ENCODE data around the gene TUBB2B.

TUBB2B gene

DNA sequence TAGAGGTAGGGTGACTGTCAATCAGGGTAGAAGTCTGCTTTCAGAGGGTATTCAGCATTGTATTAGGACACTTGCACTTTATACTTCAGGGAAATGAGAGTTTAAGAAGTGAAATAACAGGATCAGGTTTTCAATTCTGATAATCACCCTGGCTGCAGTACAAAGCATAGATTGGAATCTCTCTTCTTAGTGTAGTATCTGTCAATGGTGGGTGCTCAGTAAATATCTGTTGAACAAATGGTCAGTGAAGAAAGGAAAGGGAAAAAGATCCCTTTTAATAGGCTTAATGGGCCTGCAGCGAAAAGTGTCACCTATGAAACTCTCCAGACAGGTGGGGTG lies 18.7 kb downstream of the TUBB2B start:
- TF ChIP-seq TCF12 (IDR thresholded peaks at IDR 0.05; ENCODE audit: low read depth): no peak
- TF ChIP-seq TEAD4 (IDR thresholded peaks at IDR 0.05): no peak
- TF ChIP-seq, protein P1, sequence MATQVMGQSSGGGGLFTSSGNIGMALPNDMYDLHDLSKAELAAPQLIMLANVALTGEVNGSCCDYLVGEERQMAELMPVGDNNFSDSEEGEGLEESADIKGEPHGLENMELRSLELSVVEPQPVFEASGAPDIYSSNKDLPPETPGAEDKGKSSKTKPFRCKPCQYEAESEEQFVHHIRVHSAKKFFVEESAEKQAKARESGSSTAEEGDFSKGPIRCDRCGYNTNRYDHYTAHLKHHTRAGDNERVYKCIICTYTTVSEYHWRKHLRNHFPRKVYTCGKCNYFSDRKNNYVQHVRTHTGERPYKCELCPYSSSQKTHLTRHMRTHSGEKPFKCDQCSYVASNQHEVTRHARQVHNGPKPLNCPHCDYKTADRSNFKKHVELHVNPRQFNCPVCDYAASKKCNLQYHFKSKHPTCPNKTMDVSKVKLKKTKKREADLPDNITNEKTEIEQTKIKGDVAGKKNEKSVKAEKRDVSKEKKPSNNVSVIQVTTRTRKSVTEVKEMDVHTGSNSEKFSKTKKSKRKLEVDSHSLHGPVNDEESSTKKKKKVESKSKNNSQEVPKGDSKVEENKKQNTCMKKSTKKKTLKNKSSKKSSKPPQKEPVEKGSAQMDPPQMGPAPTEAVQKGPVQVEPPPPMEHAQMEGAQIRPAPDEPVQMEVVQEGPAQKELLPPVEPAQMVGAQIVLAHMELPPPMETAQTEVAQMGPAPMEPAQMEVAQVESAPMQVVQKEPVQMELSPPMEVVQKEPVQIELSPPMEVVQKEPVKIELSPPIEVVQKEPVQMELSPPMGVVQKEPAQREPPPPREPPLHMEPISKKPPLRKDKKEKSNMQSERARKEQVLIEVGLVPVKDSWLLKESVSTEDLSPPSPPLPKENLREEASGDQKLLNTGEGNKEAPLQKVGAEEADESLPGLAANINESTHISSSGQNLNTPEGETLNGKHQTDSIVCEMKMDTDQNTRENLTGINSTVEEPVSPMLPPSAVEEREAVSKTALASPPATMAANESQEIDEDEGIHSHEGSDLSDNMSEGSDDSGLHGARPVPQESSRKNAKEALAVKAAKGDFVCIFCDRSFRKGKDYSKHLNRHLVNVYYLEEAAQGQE (IDR thresholded peaks at IDR 0.05; ENCODE audit: low read depth): no peak
- no peak for TF ChIP-seq EGR1 (IDR thresholded peaks at IDR 0.05)
- TF ChIP-seq EP300 (IDR thresholded peaks at IDR 0.05; ENCODE audit: borderline replicate concordance): no peak
- TF ChIP-seq, protein P2, sequence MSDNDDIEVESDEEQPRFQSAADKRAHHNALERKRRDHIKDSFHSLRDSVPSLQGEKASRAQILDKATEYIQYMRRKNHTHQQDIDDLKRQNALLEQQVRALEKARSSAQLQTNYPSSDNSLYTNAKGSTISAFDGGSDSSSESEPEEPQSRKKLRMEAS (IDR thresholded peaks at IDR 0.05): no peak
- TF ChIP-seq YY1 (IDR thresholded peaks at IDR 0.05; ENCODE audit: low read depth): no peak
- TF ChIP-seq ZBTB7A (IDR thresholded peaks at IDR 0.05; ENCODE audit: low read depth): no peak
- TF ChIP-seq, protein P3, sequence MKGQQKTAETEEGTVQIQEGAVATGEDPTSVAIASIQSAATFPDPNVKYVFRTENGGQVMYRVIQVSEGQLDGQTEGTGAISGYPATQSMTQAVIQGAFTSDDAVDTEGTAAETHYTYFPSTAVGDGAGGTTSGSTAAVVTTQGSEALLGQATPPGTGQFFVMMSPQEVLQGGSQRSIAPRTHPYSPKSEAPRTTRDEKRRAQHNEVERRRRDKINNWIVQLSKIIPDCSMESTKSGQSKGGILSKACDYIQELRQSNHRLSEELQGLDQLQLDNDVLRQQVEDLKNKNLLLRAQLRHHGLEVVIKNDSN (IDR thresholded peaks at IDR 0.05): no peak
- no peak for TF ChIP-seq RAD21 (IDR thresholded peaks at IDR 0.05; ENCODE audit: low read depth)
- TF ChIP-seq TAF1 (IDR thresholded peaks at IDR 0.05; ENCODE audit: low read depth): no peak
- TF ChIP-seq CREB1 (IDR thresholded peaks at IDR 0.05; ENCODE audit: low read depth): no peak
- TF ChIP-seq CEBPB (IDR thresholded peaks at IDR 0.05): no peak
- TF ChIP-seq FOXM1 (IDR thresholded peaks at IDR 0.05; ENCODE audit: borderline replicate concordance, low read depth): no peak
- TF ChIP-seq NFIC (IDR thresholded peaks at IDR 0.05): no peak

DNA sequence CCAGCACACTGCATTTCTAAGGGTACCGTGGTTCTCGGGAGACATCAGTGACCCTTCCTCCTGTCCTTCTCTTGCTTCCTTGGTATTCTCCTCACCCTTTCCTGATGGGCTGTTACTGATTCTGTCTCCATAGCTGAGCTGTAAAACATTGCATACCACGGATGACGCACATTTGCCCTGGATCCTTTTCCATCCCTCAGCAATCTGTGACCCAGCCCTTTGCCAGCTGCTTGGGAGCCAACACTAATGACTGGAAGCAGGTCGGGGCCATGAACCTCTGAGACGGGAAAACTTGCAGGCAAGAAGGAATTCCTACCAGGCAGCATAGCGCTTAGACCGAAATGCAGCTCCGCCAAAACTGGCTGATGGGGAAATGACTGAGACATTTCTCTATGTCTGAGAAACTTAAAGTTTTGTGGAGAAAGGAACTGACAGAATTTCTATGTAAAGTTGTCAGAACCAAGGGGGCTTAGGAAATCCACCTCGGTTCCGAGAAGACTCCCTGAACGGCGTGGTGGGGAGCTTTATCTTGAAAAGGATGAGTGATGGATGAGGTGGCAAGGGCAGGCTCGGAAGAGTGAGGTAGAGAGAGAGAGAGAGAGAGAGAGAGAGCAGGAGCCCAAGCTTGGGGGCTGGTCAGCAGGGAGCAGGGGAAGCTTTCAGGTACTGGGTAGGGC lies 19.2 kb downstream of the TUBB2B start:
- TF ChIP-seq TEAD4 (IDR thresholded peaks at IDR 0.05): no peak
- no peak for TF ChIP-seq TAF1 (IDR thresholded peaks at IDR 0.05; ENCODE audit: low read depth)
- no peak for TF ChIP-seq CEBPB (IDR thresholded peaks at IDR 0.05)
- TF ChIP-seq EP300 (IDR thresholded peaks at IDR 0.05; ENCODE audit: borderline replicate concordance): no peak
- TF ChIP-seq EGR1 (IDR thresholded peaks at IDR 0.05): no peak
- no peak for TF ChIP-seq RAD21 (IDR thresholded peaks at IDR 0.05; ENCODE audit: low read depth)
- TF ChIP-seq, protein P2 (IDR thresholded peaks at IDR 0.05): no peak
- no peak for TF ChIP-seq ZBTB7A (IDR thresholded peaks at IDR 0.05; ENCODE audit: low read depth)
- no peak for TF ChIP-seq CREB1 (IDR thresholded peaks at IDR 0.05; ENCODE audit: low read depth)
- no peak for TF ChIP-seq NFIC (IDR thresholded peaks at IDR 0.05)
- TF ChIP-seq YY1 (IDR thresholded peaks at IDR 0.05; ENCODE audit: low read depth): no peak
- TF ChIP-seq, protein P3 (IDR thresholded peaks at IDR 0.05): no peak
- no peak for TF ChIP-seq FOXM1 (IDR thresholded peaks at IDR 0.05; ENCODE audit: borderline replicate concordance, low read depth)

DNA sequence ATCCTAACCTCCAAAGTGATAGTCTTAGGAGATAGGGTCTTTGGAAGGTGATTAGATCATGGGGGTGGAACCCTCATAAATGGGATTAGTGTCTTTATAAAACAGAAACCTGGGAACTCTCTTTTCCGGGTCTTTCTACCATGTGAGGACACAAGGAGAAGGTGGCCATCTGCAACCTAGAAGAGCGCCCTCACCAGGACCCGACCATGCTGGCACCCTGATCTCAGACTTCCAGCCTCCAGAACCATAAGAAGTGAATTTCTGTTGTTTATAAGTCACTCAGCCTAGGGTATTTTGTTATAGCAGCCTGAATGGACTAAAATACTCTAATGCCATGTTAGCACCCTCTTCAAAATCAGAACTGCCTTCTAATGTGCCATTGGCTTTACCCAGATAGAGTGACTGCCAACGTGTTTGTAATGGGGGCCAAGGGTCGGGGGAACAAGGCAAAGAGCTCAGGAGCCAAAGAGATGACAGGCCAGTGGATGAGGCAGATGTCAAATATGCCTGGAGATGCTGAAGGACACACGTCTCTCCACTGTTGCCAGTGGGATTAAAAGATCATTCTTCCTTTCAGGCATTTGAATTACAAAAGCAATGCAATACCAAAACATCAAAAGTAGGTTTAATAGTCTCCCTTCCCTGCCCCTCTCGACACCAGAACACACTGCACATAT lies 21.0 kb downstream of the TUBB2B start:
- no peak for TF ChIP-seq TCF12 (IDR thresholded peaks at IDR 0.05; ENCODE audit: low read depth)
- TF ChIP-seq CEBPB (IDR thresholded peaks at IDR 0.05): no peak
- no peak for TF ChIP-seq EP300 (IDR thresholded peaks at IDR 0.05; ENCODE audit: borderline replicate concordance)

DNA sequence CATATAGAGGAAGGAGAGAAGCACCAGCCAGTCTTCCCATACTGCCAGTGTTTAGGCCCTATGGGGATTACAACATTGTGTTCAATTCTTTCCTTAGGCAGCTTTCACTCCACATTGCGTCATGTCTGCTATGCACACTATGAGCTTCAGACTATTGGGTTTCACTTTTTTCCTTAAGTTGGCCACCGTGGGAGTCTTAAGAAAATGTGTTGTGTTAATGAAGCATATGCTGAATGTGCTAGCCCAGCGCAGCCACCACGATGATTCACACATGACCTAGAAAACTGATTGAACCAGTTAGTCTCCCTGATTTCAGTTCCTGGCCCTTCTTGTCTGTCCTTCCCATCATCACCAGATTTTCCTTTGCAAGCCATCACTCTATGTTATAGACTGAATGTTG lies 21.5 kb downstream of the TUBB2B start:
- no peak for TF ChIP-seq CREB1 (IDR thresholded peaks at IDR 0.05; ENCODE audit: low read depth)
- no peak for TF ChIP-seq FOXM1 (IDR thresholded peaks at IDR 0.05; ENCODE audit: borderline replicate concordance, low read depth)
- TF ChIP-seq EGR1 (IDR thresholded peaks at IDR 0.05): no peak
- peak; percentile 78 for TF ChIP-seq CEBPB (IDR thresholded peaks at IDR 0.05)
- TF ChIP-seq, protein P3 (IDR thresholded peaks at IDR 0.05): no peak
- TF ChIP-seq ZBTB7A (IDR thresholded peaks at IDR 0.05; ENCODE audit: low read depth): no peak
- no peak for TF ChIP-seq TAF1 (IDR thresholded peaks at IDR 0.05; ENCODE audit: low read depth)
- TF ChIP-seq TCF12 (IDR thresholded peaks at IDR 0.05; ENCODE audit: low read depth): no peak

DNA sequence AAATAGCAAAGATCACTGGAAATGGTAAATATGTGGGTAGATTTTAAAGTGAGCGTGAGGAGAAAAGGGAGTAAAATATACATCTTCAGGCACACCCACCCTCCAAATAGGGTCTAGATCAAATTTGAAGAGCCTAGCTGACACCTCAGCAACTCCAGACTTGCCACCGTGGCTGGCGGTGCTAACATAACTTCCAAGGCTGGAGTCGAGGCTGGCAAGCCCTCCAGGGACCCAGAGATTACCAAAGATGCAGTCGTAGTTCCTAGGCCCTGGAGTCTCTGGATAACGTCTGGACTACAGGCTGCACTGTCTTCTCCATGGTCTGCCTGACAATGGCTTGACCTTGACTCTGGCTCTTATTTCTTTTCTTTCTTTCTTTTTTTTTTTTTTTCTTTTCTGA lies 22.5 kb downstream of the TUBB2B start:
- TF ChIP-seq TCF12 (IDR thresholded peaks at IDR 0.05; ENCODE audit: low read depth) (no peak), FOXM1 (IDR thresholded peaks at IDR 0.05; ENCODE audit: borderline replicate concordance, low read depth) (no peak), RAD21 (IDR thresholded peaks at IDR 0.05; ENCODE audit: low read depth) (no peak), YY1 (IDR thresholded peaks at IDR 0.05; ENCODE audit: low read depth) (no peak), CEBPB (IDR thresholded peaks at IDR 0.05) (no peak), EP300 (IDR thresholded peaks at IDR 0.05; ENCODE audit: borderline replicate concordance) (no peak), TAF1 (IDR thresholded peaks at IDR 0.05; ENCODE audit: low read depth) (no peak)
- TF ChIP-seq, protein P3 (IDR thresholded peaks at IDR 0.05): no peak
- TF ChIP-seq, protein P2 (IDR thresholded peaks at IDR 0.05): no peak
- TF ChIP-seq, protein P1 (IDR thresholded peaks at IDR 0.05; ENCODE audit: low read depth): no peak

All from Ishikawa (cell line).